HG03457 (cell line): ENCODE measurements around the gene MOB3A.
"Not testable (repeated sequence)": the region's sequence is repeated elsewhere in the genome, so short reads cannot be mapped to it uniquely, and the experiment has no call there.

Experiments used
- ATAC-seq: cut with Tn5 transposase; IDR thresholded peaks from one replicate; pipeline ENCODE4 v1.9.1; 2021; ENCODE audit warnings: moderate number of reproducible peaks; ENCODE audit not compliant: unreplicated experiment

Gene MOB3A

GRCh38 chr19:2096034-2096479, at the start of gene MOB3A:
MOB3A (minus strand) TSS chr19:2096326; CDS start chr19:2078560, 17,766 bp downstream.
- peak; percentile 27 for ATAC-seq

- no peak for ATAC-seq
These were observed 49.7 kb upstream of the MOB3A start for GRCh38 chr19:2145831-2146241.

- ATAC-seq: no peak
These were observed 48.1 kb upstream of the MOB3A start for GRCh38 chr19:2144190-2144589.

GRCh38 chr19:2142173-2142829, 46.2 kb upstream of the MOB3A start:
- ATAC-seq: no peak

- no peak for ATAC-seq
These were observed 44.0 kb upstream of the MOB3A start for GRCh38 chr19:2140138-2140569.

GRCh38 chr19:2139385-2140137, 43.4 kb upstream of the MOB3A start:
- ATAC-seq: no peak

- ATAC-seq: no peak
These were observed 42.1 kb upstream of the MOB3A start for GRCh38 chr19:2138061-2138728.

GRCh38 chr19:2136796-2137195, 40.7 kb upstream of the MOB3A start:
- no peak for ATAC-seq

GRCh38 chr19:2135474-2136402, 39.6 kb upstream of the MOB3A start:
- ATAC-seq: no peak

- no peak for ATAC-seq
These were observed 36.8 kb upstream of the MOB3A start for GRCh38 chr19:2132731-2133490.

- ATAC-seq: no peak
These were observed 36.1 kb upstream of the MOB3A start for GRCh38 chr19:2132191-2132590.

GRCh38 chr19:2131012-2131975, 35.2 kb upstream of the MOB3A start:
- not testable (repeated sequence) for ATAC-seq

GRCh38 chr19:2129892-2130770, 34.0 kb upstream of the MOB3A start:
- no peak for ATAC-seq

GRCh38 chr19:2129486-2129885, 33.4 kb upstream of the MOB3A start:
- ATAC-seq: no peak

GRCh38 chr19:2129022-2129421, 32.9 kb upstream of the MOB3A start:
- no peak for ATAC-seq

GRCh38 chr19:2128252-2128651, 32.1 kb upstream of the MOB3A start:
- ATAC-seq: not testable (repeated sequence)

- no peak for ATAC-seq
These were observed 31.6 kb upstream of the MOB3A start for GRCh38 chr19:2127758-2128157.
